ENCODE results near the gene SYNM. TPM values are rescaled to one million over a fixed set of nuclear protein-coding genes. Genes with fewer than 3 reads are reported as not detected.
A peak's percentile ranks its signal among the peaks of the same experiment; 100 is the strongest.

SYNM gene
- total and polyA plus RNA-seq, 2 of the 8 experiments (the other 6 are each of a cell fraction or from before 2014, with no cell fraction given): 0.89 to 2.0 TPM

- POLR2A ChIA-PET (ENCODE audit: partially characterized antibody): interaction anchor here (0.9 kb wide), 1 partner anchor 9 kb away, joined by 3 read pairs; no protein-coding TSS in a partner anchor
- H2AFZ ChIP-seq (ENCODE audit: low read length): peak overlapping the region; percentile 68
- no peak overlapping the region for H2BK15ac ChIP-seq (ENCODE audit: low read length)
- no peak overlapping the region for H3K18ac ChIP-seq (ENCODE audit: extremely low read depth, low read length)
- peak overlapping the region; percentile 14 to 58 (median 46); a peak in 7 of 8 replicates for H3K4me3 ChIP-seq (ENCODE audit: extremely low read depth in 1 of 4, insufficient read depth in 2 of 4, low read depth in 3 of 4, low read length in 4 of 4)
- no peak overlapping the region for H2BK12ac ChIP-seq (ENCODE audit: low read depth, low read length)
- no peak overlapping the region for H3K9ac ChIP-seq (replicated peaks in 1 of 4; ENCODE audit: extremely low read depth in 1 of 4, low read depth in 3 of 4, low read length in 3 of 4)
- no peak overlapping the region for H4K8ac ChIP-seq (ENCODE audit: extremely low read depth, insufficient read depth, low read length)
- H3K23ac ChIP-seq (ENCODE audit: insufficient read length): no peak overlapping the region
- H2BK120ac ChIP-seq (replicated peaks; ENCODE audit: low read depth, low read length): no peak overlapping the region
- H2BK5ac ChIP-seq (ENCODE audit: low read depth, low read length): no peak overlapping the region
- H3K4me1 ChIP-seq (replicated peaks in 1 of 4; ENCODE audit: control insufficient read depth in 3 of 4, insufficient read depth in 4 of 4, low read length in 3 of 4): peaks cover 0 to 3% (median 1%) of the 10 kb centered on the region in 4 experiments; a peak in 4 of 7 replicates
- no peak overlapping the region for H3K27ac ChIP-seq (ENCODE audit: low read depth, low read length)
- CTCF ChIA-PET (ENCODE audit: partially characterized antibody): interaction anchor here (0.6 to 8.9 kb wide), 42 partner anchors 8 to 678 kb away, joined by 3 to 114 read pairs (median 4); no protein-coding TSS in a partner anchor
- no peak overlapping the region for H2AK5ac ChIP-seq (ENCODE audit: low read depth, low read length)
- DNase-seq (ENCODE audit: low read depth in 1 of 2, low spot score in 2 of 2): peak in 1 of 2 experiments; percentile 93
- H3K14ac ChIP-seq (ENCODE audit: insufficient read length): no peak overlapping the region
- H2BK20ac ChIP-seq (ENCODE audit: low read length): no peak overlapping the region
- H3K79me1 ChIP-seq (ENCODE audit: low read depth, low read length): no peaks in the 10 kb centered on the region
- H3K23me2 ChIP-seq (ENCODE audit: low read depth, low read length): peaks cover 6% of the 10 kb centered on the region; the same call in 1 of the 2 replicates
- FAIRE-seq: no peak
- peak overlapping the region; percentile 12 to 69; a peak in 3 of 4 replicates for H3K4me2 ChIP-seq (ENCODE audit: insufficient read depth in 1 of 2, low read depth in 2 of 2, low read length in 2 of 2)
- H3K79me2 ChIP-seq (ENCODE audit: control insufficient read depth in 1 of 2, insufficient read depth in 2 of 2, low read length in 2 of 2): no peaks in the 10 kb centered on the region
- H3K4ac ChIP-seq (replicated peaks; ENCODE audit: insufficient read length, low read depth, low read length): no peak overlapping the region
- H3K56ac ChIP-seq (replicated peaks; ENCODE audit: insufficient read length, low read depth, low read length): no peak overlapping the region
- H4K5ac ChIP-seq (ENCODE audit: insufficient read length, low read depth, low read length): no peak overlapping the region
- WGBS, 2 experiments (ENCODE audit: extremely low coverage in 1 of 2, insufficient coverage in 1 of 2, insufficient read length in 1 of 2, insufficient replicate concordance in 2 of 2, low coverage in 1 of 2, low lambda C conversion rate in 2 of 2, missing lambda C conversion rate in 1 of 2): 7% methylated on average over 18 of the region's 50 CpGs; no CpG with 5 or more reads in 1 of the 2 experiments
- H4K20me1 ChIP-seq (replicated peaks in 1 of 2; ENCODE audit: control insufficient read depth in 1 of 2, insufficient read depth in 2 of 2, low read length in 2 of 2): no peaks in the 10 kb centered on the region
- no peaks in the 10 kb centered on the region for H3K36me3 ChIP-seq (ENCODE audit: control insufficient read depth in 2 of 4, insufficient read depth in 4 of 4, low read length in 3 of 4)
- H4K91ac ChIP-seq (replicated peaks; ENCODE audit: insufficient read length, low read length): no peak overlapping the region
- H3K9me3 ChIP-seq (ENCODE audit: insufficient read depth in 2 of 2, low read depth in 1 of 2, low read length in 1 of 2): no peaks in the 10 kb centered on the region
- peaks cover 0 to 33% (median 25%) of the 10 kb centered on the region in 4 experiments; a peak in 6 of 7 replicates for H3K27me3 ChIP-seq (replicated peaks in 1 of 4; ENCODE audit: control insufficient read depth in 3 of 4, extremely low read depth in 1 of 4, insufficient read depth in 3 of 4, low read length in 3 of 4)
- TF ChIP-seq TBP (IDR thresholded peaks at IDR 0.05; ENCODE audit: low read depth, low read length): peak; percentile 66; the same call in 1 of the 2 replicates
- 0 out of 3 replicates have a peak, but pooled peaks of 1 of the 2 experiments have one; percentile 25 for TF ChIP-seq POLR2A (IDR thresholded peaks at IDR 0.05; ENCODE audit: control extremely low read depth in 1 of 2, low read depth in 2 of 2, low read length in 2 of 2)
- TF ChIP-seq RNF2 (IDR thresholded peaks at IDR 0.05; ENCODE audit: borderline replicate concordance, low read depth, low read length, missing control alignments, poor library complexity, severe bottlenecking): no peak
- peak; percentile 34 for TF ChIP-seq EZH2 (IDR thresholded peaks at IDR 0.05; ENCODE audit: low read depth, low read length, severe bottlenecking)
- peak; percentile 20 for TF ChIP-seq ASH2L (IDR thresholded peaks at IDR 0.05; ENCODE audit: low read length)
- TF ChIP-seq, protein P1, sequence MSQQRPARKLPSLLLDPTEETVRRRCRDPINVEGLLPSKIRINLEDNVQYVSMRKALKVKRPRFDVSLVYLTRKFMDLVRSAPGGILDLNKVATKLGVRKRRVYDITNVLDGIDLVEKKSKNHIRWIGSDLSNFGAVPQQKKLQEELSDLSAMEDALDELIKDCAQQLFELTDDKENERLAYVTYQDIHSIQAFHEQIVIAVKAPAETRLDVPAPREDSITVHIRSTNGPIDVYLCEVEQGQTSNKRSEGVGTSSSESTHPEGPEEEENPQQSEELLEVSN (IDR thresholded peaks at IDR 0.05): 0 out of 2 replicates have a peak, but pooled peaks have one; percentile 11
- TF ChIP-seq CTCF (IDR thresholded peaks at IDR 0.05; ENCODE audit: control extremely low read depth in 1 of 3, insufficient read depth in 1 of 3, low read depth in 1 of 3, low read length in 3 of 3): peak; percentile 87 to 90 (median 89)
Observed at GRCh38 chr15:99100245-99101173, 4.4 kb upstream of the SYNM start.
